ENCODE data around the gene OCIAD2.
"Not testable (repeated sequence)": the region's sequence is repeated elsewhere in the genome, so short reads cannot be mapped to it uniquely, and the experiment has no call there.

Gene OCIAD2

DNA sequence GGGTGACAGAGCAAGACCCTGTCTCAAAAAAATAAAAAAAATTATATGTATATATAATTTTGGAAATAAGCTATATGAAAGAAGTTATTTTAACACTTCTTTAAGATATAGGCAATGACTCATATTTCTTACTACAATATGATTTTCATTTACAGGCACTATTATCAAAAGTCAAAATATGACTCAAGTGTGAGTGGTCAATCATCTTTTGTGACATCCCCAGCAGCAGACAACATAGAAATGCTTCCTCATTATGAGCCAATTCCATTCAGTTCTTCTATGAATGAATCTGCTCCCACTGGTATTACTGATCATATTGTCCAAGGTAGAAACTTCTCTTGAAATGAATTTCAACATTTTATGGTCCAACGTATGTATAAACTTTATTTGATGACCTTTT lies 54.9 kb downstream of the OCIAD2 start:
- DNase-seq = peak; percentile 4

DNA sequence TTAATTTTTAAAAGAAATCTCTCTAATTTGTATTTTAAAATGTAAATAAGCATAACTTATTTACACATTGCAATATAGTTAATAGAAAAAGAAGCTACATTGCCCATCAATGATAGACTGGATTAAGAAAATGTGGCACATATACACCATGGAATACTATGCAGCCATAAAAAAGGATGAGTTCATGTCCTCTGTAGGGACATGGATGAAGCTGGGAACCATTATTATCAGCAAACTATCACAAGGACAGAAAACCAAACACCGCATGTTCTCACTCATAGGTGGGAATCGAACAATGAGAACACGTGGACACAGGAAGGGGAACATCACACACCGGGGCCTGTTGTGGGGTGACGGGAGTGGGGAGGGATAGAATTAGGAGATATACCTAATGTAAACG lies 57.8 kb downstream of the OCIAD2 start:
- DNase-seq = not testable (repeated sequence)

DNA sequence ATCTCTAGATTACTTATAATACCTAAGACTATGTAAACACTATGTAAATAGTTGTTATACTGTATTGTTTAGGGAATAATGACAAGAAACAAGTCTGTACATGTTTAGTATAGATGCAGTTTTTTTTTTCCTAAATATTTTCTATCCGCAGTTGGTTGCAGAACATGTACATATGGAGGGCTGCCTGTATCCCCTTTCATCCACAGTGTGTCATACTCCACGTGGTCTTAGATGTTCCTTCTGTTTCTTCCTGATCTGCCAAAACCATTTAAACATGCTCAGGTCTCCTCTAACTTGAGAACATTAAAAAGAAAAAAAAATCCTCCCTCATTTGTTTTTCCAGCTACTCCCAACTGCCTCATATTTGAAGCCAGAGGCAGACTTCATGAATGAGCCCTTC lies 61.7 kb downstream of the OCIAD2 start:
- no peak for DNase-seq

DNA sequence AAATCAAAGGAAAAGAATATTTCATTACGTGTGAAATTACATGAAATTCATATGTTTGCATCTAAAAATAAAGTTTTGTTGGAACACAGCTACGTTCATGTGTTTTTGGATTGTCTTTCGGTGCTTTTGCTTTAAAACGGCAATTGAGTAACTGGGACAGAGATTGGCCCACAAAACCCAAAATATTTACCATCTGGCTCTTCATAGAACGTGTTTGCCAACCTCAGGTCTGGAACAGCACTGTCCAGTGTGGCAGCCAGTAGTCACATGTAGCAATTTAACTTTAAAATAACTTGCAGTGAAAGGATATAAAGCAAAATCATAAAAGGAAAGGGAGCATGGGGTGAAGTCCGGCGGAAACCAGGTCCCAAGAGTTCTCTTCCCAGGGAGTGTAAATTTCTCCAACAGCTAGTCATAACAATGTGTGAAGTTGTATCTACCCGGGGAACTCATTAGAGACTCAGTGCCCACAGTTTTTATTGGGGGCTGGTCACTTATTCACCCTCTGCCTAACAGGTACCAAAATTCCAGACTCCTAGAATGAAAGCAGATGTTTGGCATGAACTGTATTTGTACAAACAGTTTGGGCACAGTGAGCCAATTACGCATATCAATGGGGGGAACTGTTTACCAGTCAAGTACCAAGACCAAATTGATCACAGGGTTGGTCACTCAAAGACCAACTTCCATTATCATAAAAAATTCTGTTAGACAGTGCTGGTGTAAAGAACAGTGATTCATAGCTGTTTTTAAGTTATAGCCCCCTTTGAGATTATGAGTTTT lies 65.3 kb downstream of the OCIAD2 start:
- no peak for DNase-seq

DNA sequence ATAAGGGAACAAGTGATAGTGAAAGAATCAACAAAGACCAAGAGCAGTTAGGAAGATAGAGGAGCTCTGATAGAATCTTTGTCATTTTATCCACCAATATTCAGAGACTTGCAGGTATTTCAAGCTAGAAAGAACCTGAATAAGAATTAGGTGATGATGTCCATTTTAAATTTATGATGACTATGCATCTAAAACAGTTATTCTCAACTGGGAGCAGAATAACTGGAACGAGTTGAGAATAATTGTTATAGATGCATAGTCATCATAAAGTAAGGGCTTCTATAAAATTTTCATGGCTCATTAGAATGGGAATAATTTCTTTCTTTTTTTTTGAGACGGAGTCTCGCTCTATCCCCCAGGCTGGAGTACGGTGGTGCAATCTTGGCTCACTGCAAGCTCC lies 69.9 kb downstream of the OCIAD2 start:
- no peak for DNase-seq

All from inflammatory macrophage treated with lipopolysaccharide for 4 hours (primary cell).